HCT116 (cell line): ENCODE results near the gene FASN. TPM values are rescaled to one million over a fixed set of nuclear protein-coding genes. Genes with fewer than 3 reads are reported as not detected.

Experiments used
- ATAC-seq: fragments of 200-7000 bp; cut with Tn5 transposase; 2 replicates; pipeline ENCODE4 v1.9.1; 2020; ENCODE audit warnings: mild to moderate bottlenecking, moderate library complexity
- BruUV-seq: library from RNA; stranded (reverse); fragments of 400-500 nt; replicated peaks from 2 replicates; lab custom pipeline; 2021; lab: Mats Ljungman, UMichigan
- CTCF ChIA-PET: fragments of 300-600 bp; sonication (Branson Sonifier 250); formaldehyde crosslinking; loops from one replicate; lab custom pipeline; 2021; ENCODE audit warnings: antibody characterized with exemption; lab: Charles Lee
- POLR2A ChIA-PET: fragments of 300-600, 350-600 bp; sonication (Branson Sonifier 250); formaldehyde crosslinking; loops from one replicate; lab custom pipeline; 2021; ENCODE audit warnings: antibody characterized with exemption; lab: Charles Lee
- RAD21 ChIA-PET, 2 experiments: fragments of 300-600 bp; sonication (Branson Sonifier 250); formaldehyde crosslinking; loops; one replicate each; lab custom pipeline; 2023; ENCODE audit warnings: low total read pairs in 2 of 2; ENCODE audit not compliant: uncharacterized antibody in 2 of 2, unreplicated experiment in 2 of 2, low non-redundant PET in 1 of 2; lab: Charles Lee
- DNase-seq: peaks from one replicate; pipeline ENCODE4 v3.0.0-alpha.2; 2010; ENCODE audit warnings: low read depth, low spot score
- H2AFZ ChIP-seq: fragments of 200-600 bp; shearing (Covaris generic), sonication (generic); 2 replicates; pipeline ENCODE4 v1.6.1; 2017; ENCODE audit warnings: low read depth, mixed run types, mixed read lengths, antibody characterized with exemption, low read length; ENCODE audit not compliant: poor library complexity, severe bottlenecking
- H3K27ac ChIP-seq: 2 replicates; pipeline ENCODE4 v1.5.1; 2012; ENCODE audit warnings: low read depth, low read length
- H3K27me3 ChIP-seq: fragments of 200-600 bp; sonication (generic); 2 replicates; pipeline ENCODE4 v1.6.1; 2016; ENCODE audit warnings: mixed run types, low read length, mixed read lengths; ENCODE audit not compliant: insufficient read depth
- H3K36me3 ChIP-seq, 2 experiments: fragments of 200-500 bp in 1 of 2; fragments of 200-600 bp in 1 of 2; sonication (Bioruptor generic) in 1 of 2; sonication (generic) in 1 of 2; 2 replicates each; pipeline versions ENCODE4 v1.5.1 to v1.6.1; 2014 to 2016; ENCODE audit warnings: low read length in 2 of 2, inconsistent platforms in 1 of 2, mixed read lengths in 1 of 2, mixed run types in 1 of 2; ENCODE audit not compliant: insufficient read depth in 2 of 2, control insufficient read depth in 1 of 2
- H3K4me1 ChIP-seq, 2 experiments: fragments of 200-600 bp in 1 of 2; sonication (generic) in 1 of 2; 2 replicates each; pipeline versions ENCODE4 v1.5.1 to v1.6.1; 2012 to 2017; ENCODE audit warnings: low read length in 2 of 2, inconsistent platforms in 1 of 2, mild to moderate bottlenecking in 1 of 2, mixed read lengths in 1 of 2, mixed run types in 1 of 2, moderate library complexity in 1 of 2; ENCODE audit not compliant: insufficient read depth in 2 of 2, control insufficient read depth in 1 of 2
- H3K4me2 ChIP-seq: fragments of 200-600 bp; sonication (generic); 2 replicates; pipeline ENCODE4 v1.6.1; 2017; ENCODE audit warnings: mixed run types, low read length, mixed read lengths
- H3K4me3 ChIP-seq, 2 experiments: fragments of 200-600 bp in 1 of 2; sonication (generic) in 1 of 2; replicated peaks in 1 of 2; 2 replicates each; pipeline ENCODE4 v1.5.1; 2011 to 2016; ENCODE audit warnings: low read length in 2 of 2, control low read depth in 1 of 2, low read depth in 1 of 2, mild to moderate bottlenecking in 1 of 2, mixed read lengths in 1 of 2, mixed run types in 1 of 2
- H3K79me2 ChIP-seq: fragments of 200-600 bp; sonication (generic); 2 replicates; pipeline ENCODE4 v1.6.1; 2017; ENCODE audit warnings: mild to moderate bottlenecking, mixed run types, low read length, moderate library complexity, mixed read lengths; ENCODE audit not compliant: insufficient read depth
- H3K9ac ChIP-seq: fragments of 200-600 bp; sonication (generic); 2 replicates; pipeline ENCODE4 v1.6.1; 2016; ENCODE audit warnings: low read length, mixed read lengths
- H3K9me2 ChIP-seq: fragments of 200-600 bp; sonication (generic), shearing (Covaris generic); 2 replicates; pipeline ENCODE4 v1.6.1; 2017; ENCODE audit warnings: mixed run types, mild to moderate bottlenecking, moderate library complexity; ENCODE audit not compliant: insufficient read depth
- H3K9me3 ChIP-seq, 2 experiments: fragments of 200-500 bp in 1 of 2; fragments of 200-600 bp in 1 of 2; sonication (Bioruptor generic) in 1 of 2; sonication (generic) in 1 of 2; 2 replicates each; pipeline ENCODE4 v1.6.1; 2014 to 2017; ENCODE audit warnings: low read length in 2 of 2, mixed read lengths in 2 of 2, inconsistent platforms in 1 of 2, low read depth in 1 of 2, mild to moderate bottlenecking in 1 of 2, mixed run types in 1 of 2, moderate library complexity in 1 of 2; ENCODE audit not compliant: control insufficient read depth in 1 of 2, insufficient read depth in 1 of 2
- H4K20me1 ChIP-seq: fragments of 200-600 bp; sonication (generic), shearing (Covaris generic); 2 replicates; pipeline ENCODE4 v1.6.1; 2017; ENCODE audit warnings: mixed run types, mild to moderate bottlenecking, moderate library complexity; ENCODE audit not compliant: insufficient read depth
- CBX3 ChIP-seq: IDR thresholded peaks from 2 replicates; pipeline ENCODE4 v1.6.1; 2012; ENCODE audit warnings: low read depth
- CEBPB ChIP-seq: IDR thresholded peaks from 2 replicates; pipeline ENCODE4 v1.6.1; 2012; ENCODE audit warnings: low read depth
- EGR1 ChIP-seq: IDR thresholded peaks from 2 replicates; pipeline ENCODE4 v1.6.1; 2012; ENCODE audit warnings: low read depth
- ELF1 ChIP-seq: IDR thresholded peaks from 2 replicates; pipeline ENCODE4 v1.6.1; 2012; ENCODE audit warnings: low read depth, borderline replicate concordance
- EZH2 ChIP-seq: fragments of 200-600 bp; sonication (generic); IDR thresholded peaks from 2 replicates; pipeline ENCODE4 v1.6.1; 2017; ENCODE audit warnings: antibody characterized with exemption, mixed run types
- EZH2phosphoT487 ChIP-seq: fragments of 200-600 bp; IDR thresholded peaks from 2 replicates; pipeline ENCODE4 v1.6.1; 2018; ENCODE audit warnings: antibody characterized with exemption, borderline replicate concordance
- POLR2A ChIP-seq: IDR thresholded peaks from 2 replicates; pipeline ENCODE4 v1.7.0; 2011; ENCODE audit warnings: borderline replicate concordance; ENCODE audit not compliant: insufficient read depth, insufficient read length; ENCODE audit errors: extremely low read depth
- RAD21 ChIP-seq: IDR thresholded peaks from 2 replicates; pipeline ENCODE4 v1.6.1; 2012; ENCODE audit warnings: low read depth, mild to moderate bottlenecking
- SIN3A ChIP-seq: IDR thresholded peaks from 2 replicates; pipeline ENCODE4 v1.6.1; 2012; ENCODE audit warnings: low read depth
- SRF ChIP-seq: IDR thresholded peaks from 2 replicates; pipeline ENCODE4 v1.6.1; 2012; ENCODE audit warnings: low read depth
- YY1 ChIP-seq: IDR thresholded peaks from 2 replicates; pipeline ENCODE4 v1.6.1; 2011; ENCODE audit warnings: low read length, low read depth, moderate library complexity, mild to moderate bottlenecking; ENCODE audit not compliant: insufficient replicate concordance; ENCODE audit errors: extremely low read depth
- ZFX ChIP-seq: fragments of 450-650 bp; IDR thresholded peaks from 2 replicates; pipeline ENCODE4 v1.6.1; 2017
- ZNF274 ChIP-seq: fragments of 200-500 bp; sonication (Bioruptor generic); IDR thresholded peaks from 2 replicates; pipeline ENCODE4 v1.6.1; 2014; ENCODE audit warnings: mild to moderate bottlenecking, low read depth, low read length, inconsistent platforms
- intact Hi-C: fragments of 100-400 bp; cut with micrococcal nuclease; formaldehyde crosslinking; loops from 2 replicates; pipeline ENCODE4 v1.10.0; 2022
- total RNA-seq: library from RNA; stranded (reverse); gene quantifications from one replicate; pipeline ENCODE4 v1.2.1, GENCODE V29; 2021; ENCODE audit not compliant: unreplicated experiment
- TF ChIP-seq, protein P1 (sequence below): IDR thresholded peaks from 2 replicates; pipeline ENCODE4 v1.6.1; 2011; ENCODE audit warnings: mild to moderate bottlenecking, low read length, moderate library complexity; ENCODE audit not compliant: insufficient replicate concordance; ENCODE audit errors: extremely low read depth
- TF ChIP-seq, protein P2 (sequence below): IDR thresholded peaks from 2 replicates; pipeline ENCODE4 v1.6.1; 2012
- TF ChIP-seq, protein P3 (sequence below): IDR thresholded peaks from 2 replicates; pipeline ENCODE4 v1.6.1; 2012

The FASN gene
- total RNA-seq, 1 experiment from 2014 or later = 754 TPM

DNA sequence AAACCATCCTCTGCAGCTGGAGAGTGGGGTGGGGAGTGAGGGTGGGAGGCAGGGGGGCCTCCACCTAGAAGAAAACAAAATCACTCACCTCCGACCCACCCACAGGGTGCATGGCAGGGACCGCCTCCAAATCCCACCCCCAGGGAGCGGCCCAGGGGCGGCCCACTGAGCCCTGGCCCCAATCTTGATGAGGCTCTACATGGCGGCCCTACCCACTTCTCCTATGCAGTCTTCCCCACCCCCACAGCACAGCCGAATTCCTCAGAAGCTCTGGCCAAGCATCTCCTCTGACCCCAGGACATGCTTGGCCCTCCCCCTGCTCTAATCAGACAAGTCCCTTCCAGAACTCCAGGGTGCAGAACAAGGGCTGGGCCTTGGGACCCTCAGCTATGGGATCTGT, 18.2 kb upstream of the FASN start:
- Histone ChIP-seq H3K27ac (no peak overlapping the region), H4K20me1 (no peaks in the 10 kb centered on the region), H3K27me3 (no peaks in the 10 kb centered on the region), H3K9ac (no peak overlapping the region), H3K9me2 (no peaks in the 10 kb centered on the region), H3K9me3 (no peaks in the 10 kb centered on the region), H2AFZ (no peak overlapping the region), H3K36me3 (peaks cover 0 to 2% of the 10 kb centered on the region in 2 experiments; a peak in 2 of 4 replicates), H3K79me2 (no peaks in the 10 kb centered on the region), H3K4me2 (no peak overlapping the region), H3K4me3 (no peak overlapping the region), H3K4me1 (no peaks in the 10 kb centered on the region)
- BruUV-seq = no TSS peak
- POLR2A ChIA-PET = no interaction called here
- CTCF ChIA-PET = interaction anchor here (0.6 kb wide), 1 partner anchor 112 kb away, joined by 3 read pairs; no protein-coding TSS in a partner anchor
- ATAC-seq (no peak), DNase-seq (no peak)
- RAD21 ChIA-PET = no interaction called here
- TF ChIP-seq, protein P1, sequence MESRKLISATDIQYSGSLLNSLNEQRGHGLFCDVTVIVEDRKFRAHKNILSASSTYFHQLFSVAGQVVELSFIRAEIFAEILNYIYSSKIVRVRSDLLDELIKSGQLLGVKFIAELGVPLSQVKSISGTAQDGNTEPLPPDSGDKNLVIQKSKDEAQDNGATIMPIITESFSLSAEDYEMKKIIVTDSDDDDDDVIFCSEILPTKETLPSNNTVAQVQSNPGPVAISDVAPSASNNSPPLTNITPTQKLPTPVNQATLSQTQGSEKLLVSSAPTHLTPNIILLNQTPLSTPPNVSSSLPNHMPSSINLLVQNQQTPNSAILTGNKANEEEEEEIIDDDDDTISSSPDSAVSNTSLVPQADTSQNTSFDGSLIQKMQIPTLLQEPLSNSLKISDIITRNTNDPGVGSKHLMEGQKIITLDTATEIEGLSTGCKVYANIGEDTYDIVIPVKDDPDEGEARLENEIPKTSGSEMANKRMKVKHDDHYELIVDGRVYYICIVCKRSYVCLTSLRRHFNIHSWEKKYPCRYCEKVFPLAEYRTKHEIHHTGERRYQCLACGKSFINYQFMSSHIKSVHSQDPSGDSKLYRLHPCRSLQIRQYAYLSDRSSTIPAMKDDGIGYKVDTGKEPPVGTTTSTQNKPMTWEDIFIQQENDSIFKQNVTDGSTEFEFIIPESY = no peak
- TF ChIP-seq EZH2 (no peak), CEBPB (no peak), POLR2A (no peak), SRF (no peak), ZNF274 (no peak), RAD21 (no peak), SIN3A (no peak), ELF1 (no peak), ZFX (no peak), EZH2phosphoT487 (no peak), YY1 (no peak), CBX3 (no peak), EGR1 (no peak)
- TF ChIP-seq, protein P2, sequence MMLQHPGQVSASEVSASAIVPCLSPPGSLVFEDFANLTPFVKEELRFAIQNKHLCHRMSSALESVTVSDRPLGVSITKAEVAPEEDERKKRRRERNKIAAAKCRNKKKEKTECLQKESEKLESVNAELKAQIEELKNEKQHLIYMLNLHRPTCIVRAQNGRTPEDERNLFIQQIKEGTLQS = no peak
- TF ChIP-seq, protein P3, sequence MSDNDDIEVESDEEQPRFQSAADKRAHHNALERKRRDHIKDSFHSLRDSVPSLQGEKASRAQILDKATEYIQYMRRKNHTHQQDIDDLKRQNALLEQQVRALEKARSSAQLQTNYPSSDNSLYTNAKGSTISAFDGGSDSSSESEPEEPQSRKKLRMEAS = no peak
- intact Hi-C loops = no loop called here
